NB4 (cell line): ENCODE measurements around the gene MYOCD.

Experiments
- CTCF ChIP-seq: IDR thresholded peaks from one replicate; pipeline ENCODE4 v1.5.1; 2012; ENCODE audit warnings: low read depth, low read length
- POLR2A ChIP-seq: IDR thresholded peaks from 2 replicates; pipeline ENCODE4 v1.6.1; 2011; ENCODE audit warnings: mild to moderate bottlenecking; ENCODE audit not compliant: insufficient read length; ENCODE audit errors: extremely low read depth

DNA sequence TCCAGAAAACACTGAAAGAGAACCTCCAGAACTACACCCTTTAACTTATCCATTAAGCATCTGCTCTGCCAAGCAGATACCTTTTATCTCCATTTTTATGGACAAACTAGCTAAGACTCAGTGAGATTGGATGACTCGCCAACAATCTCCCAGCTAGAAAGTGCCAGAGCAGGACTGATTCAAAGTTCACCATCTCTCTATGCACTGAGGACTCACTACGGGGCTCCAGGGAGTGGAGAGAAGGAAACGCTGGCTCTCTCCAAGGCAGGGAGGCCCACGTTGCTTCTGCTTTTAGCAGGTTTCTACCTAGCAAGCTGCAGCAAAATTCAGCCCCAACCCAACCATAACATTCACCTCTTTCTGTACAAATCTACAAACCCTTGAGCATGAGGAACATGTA lies 70.8 kb downstream of the MYOCD start:
- no peak for TF ChIP-seq CTCF
- TF ChIP-seq POLR2A, result no peak
